Measurements from ENCODE around the gene GGNBP2.

DNA sequence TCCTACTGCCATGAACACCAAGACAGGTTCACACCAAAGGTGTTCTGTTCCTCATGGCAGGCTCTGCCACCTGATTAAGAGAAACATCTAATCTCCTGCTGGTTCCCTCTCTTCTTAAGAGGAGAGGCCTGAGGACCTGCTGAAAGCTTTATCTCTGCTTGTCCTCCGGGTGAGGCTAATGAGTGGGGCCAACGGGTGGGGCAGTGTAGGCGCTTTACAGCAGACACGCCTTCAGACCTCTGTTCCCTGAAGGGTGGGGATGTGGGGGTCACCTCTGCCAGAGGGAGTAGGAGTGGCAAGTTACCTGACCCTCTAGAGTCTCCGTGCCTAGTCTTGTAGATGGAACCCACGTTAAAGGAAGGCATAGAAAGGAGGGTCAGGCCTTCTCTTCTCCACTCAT is 52.5 kb downstream of the GGNBP2 start:
- TF ChIP-seq, protein P1, sequence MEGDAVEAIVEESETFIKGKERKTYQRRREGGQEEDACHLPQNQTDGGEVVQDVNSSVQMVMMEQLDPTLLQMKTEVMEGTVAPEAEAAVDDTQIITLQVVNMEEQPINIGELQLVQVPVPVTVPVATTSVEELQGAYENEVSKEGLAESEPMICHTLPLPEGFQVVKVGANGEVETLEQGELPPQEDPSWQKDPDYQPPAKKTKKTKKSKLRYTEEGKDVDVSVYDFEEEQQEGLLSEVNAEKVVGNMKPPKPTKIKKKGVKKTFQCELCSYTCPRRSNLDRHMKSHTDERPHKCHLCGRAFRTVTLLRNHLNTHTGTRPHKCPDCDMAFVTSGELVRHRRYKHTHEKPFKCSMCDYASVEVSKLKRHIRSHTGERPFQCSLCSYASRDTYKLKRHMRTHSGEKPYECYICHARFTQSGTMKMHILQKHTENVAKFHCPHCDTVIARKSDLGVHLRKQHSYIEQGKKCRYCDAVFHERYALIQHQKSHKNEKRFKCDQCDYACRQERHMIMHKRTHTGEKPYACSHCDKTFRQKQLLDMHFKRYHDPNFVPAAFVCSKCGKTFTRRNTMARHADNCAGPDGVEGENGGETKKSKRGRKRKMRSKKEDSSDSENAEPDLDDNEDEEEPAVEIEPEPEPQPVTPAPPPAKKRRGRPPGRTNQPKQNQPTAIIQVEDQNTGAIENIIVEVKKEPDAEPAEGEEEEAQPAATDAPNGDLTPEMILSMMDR (IDR thresholded peaks at IDR 0.05) = no peak
- no peak for TF ChIP-seq CHD2 (IDR thresholded peaks at IDR 0.05; ENCODE audit: low read length, partially characterized antibody)
- TF ChIP-seq SMC3 (IDR thresholded peaks at IDR 0.05; ENCODE audit: low read depth, low read length) = no peak
- TF ChIP-seq, protein P2, sequence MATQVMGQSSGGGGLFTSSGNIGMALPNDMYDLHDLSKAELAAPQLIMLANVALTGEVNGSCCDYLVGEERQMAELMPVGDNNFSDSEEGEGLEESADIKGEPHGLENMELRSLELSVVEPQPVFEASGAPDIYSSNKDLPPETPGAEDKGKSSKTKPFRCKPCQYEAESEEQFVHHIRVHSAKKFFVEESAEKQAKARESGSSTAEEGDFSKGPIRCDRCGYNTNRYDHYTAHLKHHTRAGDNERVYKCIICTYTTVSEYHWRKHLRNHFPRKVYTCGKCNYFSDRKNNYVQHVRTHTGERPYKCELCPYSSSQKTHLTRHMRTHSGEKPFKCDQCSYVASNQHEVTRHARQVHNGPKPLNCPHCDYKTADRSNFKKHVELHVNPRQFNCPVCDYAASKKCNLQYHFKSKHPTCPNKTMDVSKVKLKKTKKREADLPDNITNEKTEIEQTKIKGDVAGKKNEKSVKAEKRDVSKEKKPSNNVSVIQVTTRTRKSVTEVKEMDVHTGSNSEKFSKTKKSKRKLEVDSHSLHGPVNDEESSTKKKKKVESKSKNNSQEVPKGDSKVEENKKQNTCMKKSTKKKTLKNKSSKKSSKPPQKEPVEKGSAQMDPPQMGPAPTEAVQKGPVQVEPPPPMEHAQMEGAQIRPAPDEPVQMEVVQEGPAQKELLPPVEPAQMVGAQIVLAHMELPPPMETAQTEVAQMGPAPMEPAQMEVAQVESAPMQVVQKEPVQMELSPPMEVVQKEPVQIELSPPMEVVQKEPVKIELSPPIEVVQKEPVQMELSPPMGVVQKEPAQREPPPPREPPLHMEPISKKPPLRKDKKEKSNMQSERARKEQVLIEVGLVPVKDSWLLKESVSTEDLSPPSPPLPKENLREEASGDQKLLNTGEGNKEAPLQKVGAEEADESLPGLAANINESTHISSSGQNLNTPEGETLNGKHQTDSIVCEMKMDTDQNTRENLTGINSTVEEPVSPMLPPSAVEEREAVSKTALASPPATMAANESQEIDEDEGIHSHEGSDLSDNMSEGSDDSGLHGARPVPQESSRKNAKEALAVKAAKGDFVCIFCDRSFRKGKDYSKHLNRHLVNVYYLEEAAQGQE (IDR thresholded peaks at IDR 0.05; ENCODE audit: low read depth, low read length) = no peak
- TF ChIP-seq POLR2AphosphoS5 (IDR thresholded peaks at IDR 0.05; ENCODE audit: low read depth, low read length) = no peak
- TF ChIP-seq EP300 (IDR thresholded peaks at IDR 0.05; ENCODE audit: borderline replicate concordance in 1 of 2, low read depth in 1 of 2, low read length in 1 of 2) = no peak
